GM12892 (cell line): Measurements from ENCODE around the gene MSANTD2.

Source experiments
- POLR2A ChIP-seq: IDR thresholded peaks from 2 replicates; pipeline ENCODE4 v1.6.1; 2011; ENCODE audit warnings: low read depth, low read length, control low read depth
- POLR2AphosphoS5 ChIP-seq: IDR thresholded peaks from 2 replicates; pipeline ENCODE4 v1.6.1; 2011; ENCODE audit warnings: low read depth, low read length, control low read depth
- TAF1 ChIP-seq: IDR thresholded peaks from 2 replicates; pipeline ENCODE4 v1.6.1; 2011; ENCODE audit warnings: low read depth, mild to moderate bottlenecking, control low read depth, low read length, borderline replicate concordance

- TF ChIP-seq POLR2AphosphoS5, result no peak
- no peak for TF ChIP-seq TAF1
- TF ChIP-seq POLR2A, result no peak
Observed at GRCh38 chr11:124837491-124837856, 37.3 kb upstream of the MSANTD2 start.
